HepG2 (cell line): ENCODE results near the gene CRYAA. TPM values are rescaled to one million over a fixed set of nuclear protein-coding genes. Genes with fewer than 3 reads are reported as not detected.

ENCODE experiments used
- ATAC-seq: fragments of 200-7000 bp; cut with Tn5 transposase; 3 replicates; pipeline ENCODE4 v1.9.1; 2020; ENCODE audit warnings: mild to moderate bottlenecking, moderate library complexity
- BruUV-seq: library from RNA; stranded (reverse); fragments of 400-500 nt; replicated peaks from 2 replicates; lab custom pipeline; 2021; lab: Mats Ljungman, UMichigan
- CTCF ChIA-PET: fragments of 300-600 bp; formaldehyde crosslinking; extraction: SDS; loops from one replicate; lab custom pipeline; 2021; ENCODE audit warnings: low total read pairs, inconsistent platforms, low intra/inter-chr PET ratio; lab: Yijun Ruan, JAX
- POLR2A ChIA-PET: fragments of 350-600 bp; sonication (Branson Sonifier 250); formaldehyde crosslinking; loops from one replicate; lab custom pipeline; 2020; ENCODE audit warnings: antibody characterized with exemption, inconsistent platforms; lab: Yijun Ruan, JAX
- DNase-seq: peaks from one replicate; pipeline ENCODE4 v3.0.0-alpha.2; 2015; ENCODE audit warnings: low spot score
- FAIRE-seq: peaks from 3 replicates; lab custom pipeline; 2011; peaks lifted over from hg19 to GRCh38; lab: Jason Lieb, UNC
- H2AFZ ChIP-seq: one replicate; pipeline ENCODE4 v1.6.1; 2011; ENCODE audit warnings: low read length, inconsistent platforms
- H3K27ac ChIP-seq: fragments of 300-600 bp; 3 replicates; pipeline ENCODE4 v1.8.0; 2011; ENCODE audit warnings: mixed run types, mild to moderate bottlenecking, mixed read lengths, low read length, inconsistent platforms; ENCODE audit not compliant: insufficient read depth; ENCODE audit errors: extremely low read length
- H3K27me3 ChIP-seq, 2 experiments: fragments of 200-600 bp in 1 of 2; 2 replicates in 1 of 2; 3 replicates in 1 of 2; pipeline versions ENCODE4 v1.6.0 to v1.8.0; 2011; ENCODE audit warnings: low read length in 2 of 2, mild to moderate bottlenecking in 2 of 2, moderate library complexity in 2 of 2, inconsistent platforms in 1 of 2; ENCODE audit not compliant: insufficient read depth in 2 of 2, control insufficient read depth in 1 of 2
- H3K36me3 ChIP-seq, 2 experiments: fragments of 200-600 bp in 1 of 2; replicated peaks in 1 of 2; 2 replicates in 1 of 2; 3 replicates in 1 of 2; pipeline versions ENCODE4 v1.5.1 to v1.8.0; 2011; ENCODE audit warnings: low read length in 2 of 2, inconsistent platforms in 1 of 2; ENCODE audit not compliant: insufficient read depth in 2 of 2, control insufficient read depth in 1 of 2
- H3K4me1 ChIP-seq: 2 replicates; pipeline ENCODE4 v1.5.1; 2012; ENCODE audit warnings: low read length, inconsistent platforms; ENCODE audit not compliant: insufficient read depth
- H3K4me2 ChIP-seq: 2 replicates; pipeline ENCODE4 v1.6.0; 2011; ENCODE audit warnings: low read depth, low read length, inconsistent platforms
- H3K4me3 ChIP-seq, 3 experiments: fragments of 200-600 bp in 1 of 3; sonication (generic), shearing (Covaris generic) in 1 of 3; replicated peaks in 1 of 3; 2 replicates each; pipeline ENCODE4 v1.5.1; 2011 to 2016; ENCODE audit warnings: low read length in 3 of 3, inconsistent platforms in 2 of 3, low read depth in 2 of 3, mild to moderate bottlenecking in 2 of 3, control low read depth in 1 of 3, mixed read lengths in 1 of 3; ENCODE audit not compliant: insufficient read depth in 1 of 3
- H3K79me2 ChIP-seq: one replicate; pipeline ENCODE4 v1.6.1; 2011; ENCODE audit warnings: low read length, inconsistent platforms; ENCODE audit not compliant: insufficient read depth
- H3K9ac ChIP-seq: 2 replicates; pipeline ENCODE4 v1.6.0; 2011; ENCODE audit warnings: mild to moderate bottlenecking, low read depth, low read length, inconsistent platforms; ENCODE audit not compliant: insufficient read depth
- H3K9me3 ChIP-seq: 2 replicates; pipeline ENCODE4 v1.5.1; 2012; ENCODE audit warnings: mild to moderate bottlenecking, low read length
- H4K20me1 ChIP-seq: 2 replicates; pipeline ENCODE4 v1.6.0; 2011; ENCODE audit warnings: inconsistent platforms, mild to moderate bottlenecking, low read length, moderate library complexity; ENCODE audit not compliant: insufficient read depth
- CBX1 ChIP-seq: IDR thresholded peaks from one replicate; pipeline ENCODE4 v1.6.1; 2016; ENCODE audit warnings: antibody characterized with exemption, low read depth
- EP300 ChIP-seq, 3 experiments: sonication (generic) in 1 of 3; formaldehyde crosslinking in 1 of 3; IDR thresholded peaks; 2 replicates each; pipeline versions ENCODE4 v1.5.1 to v1.6.1; 2011 to 2020; ENCODE audit warnings: low read depth in 2 of 3, low read length in 2 of 3, borderline replicate concordance in 1 of 3, improper control_type of control experiment in 1 of 3, mild to moderate bottlenecking in 1 of 3, missing genetic modification reagents in 1 of 3, moderate library complexity in 1 of 3
- KDM5B ChIP-seq: sonication (generic); formaldehyde crosslinking; IDR thresholded peaks from 2 replicates; pipeline ENCODE4 v1.4.0; 2020; ENCODE audit warnings: missing genetic modification reagents, mild to moderate bottlenecking, borderline replicate concordance
- NR1H2 ChIP-seq: sonication (generic); formaldehyde crosslinking; IDR thresholded peaks from 2 replicates; pipeline ENCODE4 v1.8.1; 2022; ENCODE audit warnings: low read depth, missing genetic modification reagents, borderline replicate concordance
- SPEN ChIP-seq: sonication (generic); formaldehyde crosslinking; IDR thresholded peaks from 2 replicates; pipeline ENCODE4 v1.5.1; 2020; ENCODE audit warnings: low read depth, mild to moderate bottlenecking, missing genetic modification reagents
- ZMAT3 ChIP-seq: sonication (generic); formaldehyde crosslinking; conservative IDR thresholded peaks from 2 replicates; pipeline ENCODE4 v1.7.0; 2021; ENCODE audit warnings: missing genetic modification reagents
- ZNF546 ChIP-seq: sonication (generic); formaldehyde crosslinking; conservative IDR thresholded peaks from 2 replicates; pipeline ENCODE4 v1.8.1; 2023; ENCODE audit warnings: mild to moderate bottlenecking, missing genetic modification reagents
- ZNF614 ChIP-seq: IDR thresholded peaks from 2 replicates; pipeline ENCODE4 v1.6.1; 2018; ENCODE audit warnings: missing biosample characterization, missing genetic modification reagents, inconsistent platforms, borderline replicate concordance
- WGBS: methylation state at CpG from one replicate; pipeline ENCODE4 v1.1.6; 2017; ENCODE audit warnings: low lambda C conversion rate; 5-methylcytosine and 5-hydroxymethylcytosine counted together
- in situ Hi-C: cut with HindIII; loops from 2 replicates; pipeline ENCODE4 v1.10.0; 2017; ENCODE audit warnings: low pct_unique_long_range_greater_than_20kb; ENCODE audit not compliant: extremely low pct_ligation_motif_present
- intact Hi-C: fragments of 100-400 bp; cut with micrococcal nuclease; formaldehyde crosslinking; loops from one replicate; pipeline ENCODE4 v1.10.0; 2022; ENCODE audit not compliant: unreplicated experiment
- polyA plus RNA-seq, 8 experiments: library from polyadenylated mRNA; depleted of rRNA in 3 of 8; stranded (reverse) in 7 of 8; unstranded in 1 of 8; fragments of >200 nt; fragmentation: Illumina TruSeq in 4 of 8; extraction: Trizol in 4 of 8; gene quantifications; 2 replicates each; pipeline versions ENCODE4 v1.2.1 to v1.2.3, GENCODE V29; 2011 to 2016; ENCODE audit warnings: low read depth in 4 of 8, missing spikeins in 1 of 8, mixed read lengths in 1 of 8; ENCODE audit not compliant: insufficient read depth in 1 of 8
- total RNA-seq, 5 experiments: library from RNA; depleted of rRNA; stranded (reverse); fragments of >200 nt; fragmentation: Illumina TruSeq; extraction: Trizol; gene quantifications; 2 replicates each; pipeline ENCODE4 v1.2.3, GENCODE V29; 2016; ENCODE audit warnings: low read depth in 1 of 5
- TF ChIP-seq, protein P1 (sequence below): sonication (generic); formaldehyde crosslinking; IDR thresholded peaks from 2 replicates; pipeline ENCODE4 v1.4.0; 2020; ENCODE audit warnings: mild to moderate bottlenecking, low read depth, missing genetic modification reagents
- TF ChIP-seq, protein P2 (sequence below): conservative IDR thresholded peaks from 2 replicates; pipeline ENCODE4 v1.6.1; 2018; ENCODE audit warnings: missing genetic modification reagents
- TF ChIP-seq, protein P3 (sequence below): sonication (generic); formaldehyde crosslinking; IDR thresholded peaks from 2 replicates; pipeline ENCODE4 v1.4.0; 2020; ENCODE audit warnings: low read depth, missing genetic modification reagents

The CRYAA gene
- total and polyA plus RNA-seq, 2 of the 13 experiments (the other 11 are each of a cell fraction or from before 2014, with no cell fraction given): 5.6 to 8.6 TPM

DNA sequence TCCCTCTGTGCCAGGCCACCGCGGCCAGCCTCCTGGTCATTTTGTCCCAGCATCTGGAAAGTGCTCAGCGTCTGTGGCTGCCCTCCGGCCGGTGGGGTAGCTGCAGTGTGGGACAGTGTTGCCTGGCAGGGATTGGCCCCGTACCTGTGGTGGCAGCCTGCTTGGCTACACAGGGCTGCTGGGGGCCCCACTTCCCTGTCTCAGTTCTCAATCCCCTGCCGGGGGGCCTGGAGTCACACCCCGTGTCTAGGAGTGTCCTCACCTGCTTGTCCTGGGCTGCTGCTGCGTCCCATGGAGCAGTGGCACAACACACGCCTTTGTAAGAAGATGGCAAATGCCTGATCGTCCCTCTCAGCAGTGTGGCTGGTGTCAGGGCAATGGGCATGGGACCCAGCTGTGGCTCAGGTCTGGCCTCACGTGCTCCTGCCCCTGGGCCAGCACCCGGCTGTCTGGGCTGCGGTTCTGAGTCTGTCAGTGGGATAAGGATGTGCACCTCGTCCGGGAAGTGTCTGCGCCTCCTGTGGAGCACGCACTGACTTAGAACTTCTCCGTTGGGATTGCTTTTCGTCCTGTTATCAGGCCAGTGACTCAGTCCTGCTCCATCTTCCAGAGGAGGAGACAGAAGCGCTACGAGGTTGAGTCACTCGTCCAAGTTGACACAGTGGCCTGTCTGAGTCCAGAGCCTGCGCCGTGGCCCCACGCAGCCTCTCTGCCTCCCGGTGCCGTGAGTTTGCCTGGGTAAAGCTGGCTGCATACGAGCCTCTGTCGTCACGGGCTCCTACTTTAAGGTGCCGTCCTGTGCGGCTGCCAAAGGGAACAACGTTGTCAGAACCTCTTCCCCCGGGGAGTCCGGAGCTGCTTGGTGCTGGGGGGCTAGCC lies 41.0 kb downstream of the CRYAA start:
- peak; percentile 37 for FAIRE-seq
- Histone ChIP-seq H3K27ac (no peak overlapping the region), H3K9me3 (no peaks in the 10 kb centered on the region), H4K20me1 (no peaks in the 10 kb centered on the region), H3K36me3 (no peaks in the 10 kb centered on the region), H3K79me2 (no peaks in the 10 kb centered on the region), H3K27me3 (no peaks in the 10 kb centered on the region), H3K4me1 (peaks cover 36% of the 10 kb centered on the region), H2AFZ (no peak overlapping the region), H3K4me2 (peak overlapping the region; percentile 75), H3K4me3 (peak overlapping the region; percentile 5 to 62 (median 20); a peak in 5 of 6 replicates), H3K9ac (peak overlapping the region; percentile 50)
- DNase-seq: peak; percentile 72
- intact Hi-C loops: no loop called here
- 48% methylated on average over 9 of the region's 36 CpGs for WGBS
- ChIA-PET CTCF (interaction anchor here (2.9 kb wide), 1 partner anchor 437 kb away, joined by 12 read pairs; no protein-coding TSS in a partner anchor), POLR2A (interaction anchor here (1.0 to 2.5 kb wide), 5 partner anchors 16 to 136 kb away, joined by 3 to 17 read pairs (median 4); no protein-coding TSS in a partner anchor)
- in situ Hi-C loops: no loop called here
- peak; percentile 77 for ATAC-seq
- no TSS peak for BruUV-seq
- no peak for TF ChIP-seq ZNF614 (CRISPR knock-in tag)
- 0 out of 2 replicates have a peak, but pooled peaks have one; percentile 45 for TF ChIP-seq KDM5B
- TF ChIP-seq, protein P1, sequence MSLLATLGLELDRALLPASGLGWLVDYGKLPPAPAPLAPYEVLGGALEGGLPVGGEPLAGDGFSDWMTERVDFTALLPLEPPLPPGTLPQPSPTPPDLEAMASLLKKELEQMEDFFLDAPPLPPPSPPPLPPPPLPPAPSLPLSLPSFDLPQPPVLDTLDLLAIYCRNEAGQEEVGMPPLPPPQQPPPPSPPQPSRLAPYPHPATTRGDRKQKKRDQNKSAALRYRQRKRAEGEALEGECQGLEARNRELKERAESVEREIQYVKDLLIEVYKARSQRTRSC: no peak
- TF ChIP-seq, protein P2, sequence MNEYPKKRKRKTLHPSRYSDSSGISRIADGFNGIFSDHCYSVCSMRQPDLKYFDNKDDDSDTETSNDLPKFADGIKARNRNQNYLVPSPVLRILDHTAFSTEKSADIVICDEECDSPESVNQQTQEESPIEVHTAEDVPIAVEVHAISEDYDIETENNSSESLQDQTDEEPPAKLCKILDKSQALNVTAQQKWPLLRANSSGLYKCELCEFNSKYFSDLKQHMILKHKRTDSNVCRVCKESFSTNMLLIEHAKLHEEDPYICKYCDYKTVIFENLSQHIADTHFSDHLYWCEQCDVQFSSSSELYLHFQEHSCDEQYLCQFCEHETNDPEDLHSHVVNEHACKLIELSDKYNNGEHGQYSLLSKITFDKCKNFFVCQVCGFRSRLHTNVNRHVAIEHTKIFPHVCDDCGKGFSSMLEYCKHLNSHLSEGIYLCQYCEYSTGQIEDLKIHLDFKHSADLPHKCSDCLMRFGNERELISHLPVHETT (CRISPR knock-in tag): no peak
- TF ChIP-seq, protein P3, sequence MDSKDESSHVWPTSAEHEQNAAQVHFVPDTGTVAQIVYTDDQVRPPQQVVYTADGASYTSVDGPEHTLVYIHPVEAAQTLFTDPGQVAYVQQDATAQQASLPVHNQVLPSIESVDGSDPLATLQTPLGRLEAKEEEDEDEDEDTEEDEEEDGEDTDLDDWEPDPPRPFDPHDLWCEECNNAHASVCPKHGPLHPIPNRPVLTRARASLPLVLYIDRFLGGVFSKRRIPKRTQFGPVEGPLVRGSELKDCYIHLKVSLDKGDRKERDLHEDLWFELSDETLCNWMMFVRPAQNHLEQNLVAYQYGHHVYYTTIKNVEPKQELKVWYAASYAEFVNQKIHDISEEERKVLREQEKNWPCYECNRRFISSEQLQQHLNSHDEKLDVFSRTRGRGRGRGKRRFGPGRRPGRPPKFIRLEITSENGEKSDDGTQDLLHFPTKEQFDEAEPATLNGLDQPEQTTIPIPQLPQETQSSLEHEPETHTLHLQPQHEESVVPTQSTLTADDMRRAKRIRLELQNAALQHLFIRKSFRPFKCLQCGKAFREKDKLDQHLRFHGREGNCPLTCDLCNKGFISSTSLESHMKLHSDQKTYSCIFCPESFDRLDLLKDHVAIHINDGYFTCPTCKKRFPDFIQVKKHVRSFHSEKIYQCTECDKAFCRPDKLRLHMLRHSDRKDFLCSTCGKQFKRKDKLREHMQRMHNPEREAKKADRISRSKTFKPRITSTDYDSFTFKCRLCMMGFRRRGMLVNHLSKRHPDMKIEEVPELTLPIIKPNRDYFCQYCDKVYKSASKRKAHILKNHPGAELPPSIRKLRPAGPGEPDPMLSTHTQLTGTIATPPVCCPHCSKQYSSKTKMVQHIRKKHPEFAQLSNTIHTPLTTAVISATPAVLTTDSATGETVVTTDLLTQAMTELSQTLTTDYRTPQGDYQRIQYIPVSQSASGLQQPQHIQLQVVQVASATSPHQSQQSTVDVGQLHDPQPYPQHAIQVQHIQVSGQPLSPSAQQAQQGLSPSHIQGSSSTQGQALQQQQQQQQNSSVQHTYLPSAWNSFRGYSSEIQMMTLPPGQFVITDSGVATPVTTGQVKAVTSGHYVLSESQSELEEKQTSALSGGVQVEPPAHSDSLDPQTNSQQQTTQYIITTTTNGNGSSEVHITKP: 0 out of 2 replicates have a peak, but pooled peaks have one; percentile 26
- peak; percentile 40; the same call in 1 of the 2 replicates for TF ChIP-seq SPEN (CRISPR knock-in tag)
- TF ChIP-seq ZMAT3 (CRISPR knock-in tag): no peak
- no peak for TF ChIP-seq CBX1
- no peak for TF ChIP-seq NR1H2
- TF ChIP-seq EP300 (IDR thresholded peaks at IDR 0.05; ENCODE audit: low read depth in 2 of 2, low read length in 2 of 2): no peak
- TF ChIP-seq EP300 (CRISPR knock-in tag; IDR thresholded peaks at IDR 0.05; ENCODE audit: borderline replicate concordance): 0 out of 2 replicates have a peak, but pooled peaks have one; percentile 39
- no peak for TF ChIP-seq ZNF546 (CRISPR knock-in tag)
